Neural cell (in vitro differentiated cells): ENCODE measurements around the gene TMPRSS6. TPM values are rescaled to one million over a fixed set of nuclear protein-coding genes. Genes with fewer than 3 reads are reported as not detected.

Experiments
- H2AFZ ChIP-seq: fragments of 200-600, 300-800 bp; sonication (generic), shearing (Covaris generic); 2 replicates; pipeline ENCODE4 v1.6.0; 2014; ENCODE audit warnings: low read depth, mild to moderate bottlenecking, antibody characterized with exemption, low read length, moderate library complexity
- H3F3A ChIP-seq: fragments of 200-600 bp; shearing (Covaris generic); 2 replicates; pipeline ENCODE4 v1.6.1; 2016; ENCODE audit warnings: mild to moderate bottlenecking, moderate library complexity, mixed read lengths, antibody characterized with exemption, low read length; ENCODE audit not compliant: insufficient read depth, poor library complexity, severe bottlenecking
- H3K27ac ChIP-seq: fragments of 200-600, 300-800 bp; sonication (generic), shearing (Covaris generic); 2 replicates; pipeline ENCODE4 v1.5.1; 2014; ENCODE audit warnings: mild to moderate bottlenecking, low read length, moderate library complexity
- H3K27me3 ChIP-seq: fragments of 300-800, 200-600 bp; sonication (generic), shearing (Covaris generic); 2 replicates; pipeline ENCODE4 v1.6.0; 2014; ENCODE audit warnings: mild to moderate bottlenecking, low read depth, low read length, moderate library complexity; ENCODE audit not compliant: insufficient read depth
- H3K36me3 ChIP-seq: fragments of 300-800, 200-600 bp; sonication (generic), shearing (Covaris generic); 2 replicates; pipeline ENCODE4 v1.5.1; 2014; ENCODE audit warnings: mild to moderate bottlenecking, antibody characterized with exemption, low read length, moderate library complexity; ENCODE audit not compliant: insufficient read depth
- H3K4me2 ChIP-seq: fragments of 300-800, 200-600 bp; sonication (generic), shearing (Covaris generic); 2 replicates; pipeline ENCODE4 v1.6.0; 2014; ENCODE audit warnings: mild to moderate bottlenecking, low read length
- H3K4me3 ChIP-seq: fragments of 300-800, 200-600 bp; sonication (generic), shearing (Covaris generic); 2 replicates; pipeline ENCODE4 v1.5.1; 2014; ENCODE audit warnings: mild to moderate bottlenecking, low read length, moderate library complexity
- H3K79me2 ChIP-seq: fragments of 200-600 bp; shearing (Covaris generic); replicated peaks from 2 replicates; pipeline ENCODE4 v1.6.0; 2014; ENCODE audit warnings: mild to moderate bottlenecking, low read length, moderate library complexity; ENCODE audit not compliant: insufficient read depth
- H3K9ac ChIP-seq: fragments of 300-800, 200-600 bp; sonication (generic), shearing (Covaris generic); 2 replicates; pipeline ENCODE4 v1.6.1; 2016; ENCODE audit warnings: mild to moderate bottlenecking, low read length, mixed read lengths
- H3K9me2 ChIP-seq: fragments of 200-600 bp; shearing (Covaris generic); 2 replicates; pipeline ENCODE4 v1.6.1; 2016; ENCODE audit warnings: mild to moderate bottlenecking, low read length, mixed read lengths; ENCODE audit not compliant: insufficient read depth
- H3K9me3 ChIP-seq: fragments of 200-600, 300-800 bp; sonication (generic), shearing (Covaris generic); 2 replicates; pipeline ENCODE4 v1.6.1; 2016; ENCODE audit warnings: mild to moderate bottlenecking, mixed run types, low read length, moderate library complexity, mixed read lengths
- H4K20me1 ChIP-seq: fragments of 200-600 bp; shearing (Covaris generic); 2 replicates; pipeline ENCODE4 v1.6.1; 2016; ENCODE audit warnings: mild to moderate bottlenecking, mixed run types; ENCODE audit not compliant: insufficient read depth
- CTCF ChIP-seq: fragments of 450-650 bp; IDR thresholded peaks from 2 replicates; pipeline ENCODE4 v1.5.1; 2014; ENCODE audit warnings: antibody characterized with exemption, mild to moderate bottlenecking, moderate library complexity; ENCODE audit not compliant: poor library complexity, severe bottlenecking
- EP300 ChIP-seq: fragments of 450-650 bp; conservative IDR thresholded peaks from 2 replicates; pipeline ENCODE4 v1.6.1; 2014; ENCODE audit warnings: antibody characterized with exemption, mild to moderate bottlenecking, moderate library complexity; ENCODE audit not compliant: poor library complexity, severe bottlenecking
- EZH2 ChIP-seq: fragments of 200-600, 300-800 bp; shearing (Covaris generic), sonication (generic); IDR thresholded peaks from 2 replicates; pipeline ENCODE4 v1.6.1; 2014; ENCODE audit warnings: antibody characterized with exemption, low read length, borderline replicate concordance, mild to moderate bottlenecking; ENCODE audit not compliant: insufficient read depth, poor library complexity, severe bottlenecking
- MXI1 ChIP-seq: fragments of 450-650 bp; conservative IDR thresholded peaks from 2 replicates; pipeline ENCODE4 v1.6.1; 2014; ENCODE audit warnings: antibody characterized with exemption, mild to moderate bottlenecking; ENCODE audit not compliant: poor library complexity, severe bottlenecking
- POLR2AphosphoS5 ChIP-seq: IDR thresholded peaks from 2 replicates; pipeline ENCODE4 v1.6.1; 2012
- RAD21 ChIP-seq: fragments of 450-650 bp; conservative IDR thresholded peaks from 2 replicates; pipeline ENCODE4 v1.6.1; 2014; ENCODE audit warnings: antibody characterized with exemption, mild to moderate bottlenecking, moderate library complexity
- REST ChIP-seq: IDR thresholded peaks from 2 replicates; pipeline ENCODE4 v1.6.1; 2012; ENCODE audit warnings: borderline replicate concordance
- SMC3 ChIP-seq: fragments of 450-650 bp; conservative IDR thresholded peaks from 2 replicates; pipeline ENCODE4 v1.6.1; 2014; ENCODE audit warnings: antibody characterized with exemption, mild to moderate bottlenecking, moderate library complexity; ENCODE audit not compliant: poor library complexity
- TAF1 ChIP-seq: IDR thresholded peaks from 2 replicates; pipeline ENCODE4 v1.6.1; 2012; ENCODE audit warnings: low read depth
- polyA plus RNA-seq: library from polyadenylated mRNA; depleted of rRNA; stranded (reverse); fragments of >200 nt; gene quantifications from 2 replicates; pipeline ENCODE4 v1.2.3, GENCODE V29; 2014

Gene TMPRSS6
- polyA plus RNA-seq, 1 donor from 2014 or later, result not detected

- H3F3A ChIP-seq, result no peaks in the 10 kb centered on the region
- H4K20me1 ChIP-seq, result no peaks in the 10 kb centered on the region
- no peak for TF ChIP-seq EP300
- TF ChIP-seq TAF1, result no peak
- no peak for TF ChIP-seq CTCF
- TF ChIP-seq POLR2AphosphoS5, result no peak
- TF ChIP-seq SMC3, result no peak
- TF ChIP-seq MXI1, result no peak
- TF ChIP-seq EZH2, result no peak
- no peak for TF ChIP-seq REST
- TF ChIP-seq RAD21, result no peak
- H3K4me3 ChIP-seq, result no peak overlapping the region
- H3K27me3 ChIP-seq, result no peaks in the 10 kb centered on the region
- H3K4me2 ChIP-seq, result no peak overlapping the region
- no peak overlapping the region for H2AFZ ChIP-seq
- no peaks in the 10 kb centered on the region for H3K9me2 ChIP-seq
- no peaks in the 10 kb centered on the region for H3K79me2 ChIP-seq
- H3K36me3 ChIP-seq, result no peaks in the 10 kb centered on the region
- H3K9ac ChIP-seq, result no peak overlapping the region
- H3K9me3 ChIP-seq, result no peaks in the 10 kb centered on the region
- H3K27ac ChIP-seq, result no peak overlapping the region
Observed at GRCh38 chr22:37126882-37127281, 17.4 kb upstream of the TMPRSS6 start.

GRCh38 chr22:37126383-37126782, 16.9 kb upstream of the TMPRSS6 start:
- Histone ChIP-seq H4K20me1 (no peaks in the 10 kb centered on the region), H3K9ac (no peak overlapping the region), H3K4me2 (no peak overlapping the region), H3K9me2 (no peaks in the 10 kb centered on the region), H3K9me3 (no peaks in the 10 kb centered on the region), H2AFZ (no peak overlapping the region), H3K79me2 (no peaks in the 10 kb centered on the region), H3K27me3 (no peaks in the 10 kb centered on the region), H3K4me3 (no peak overlapping the region), H3F3A (no peaks in the 10 kb centered on the region), H3K36me3 (no peaks in the 10 kb centered on the region), H3K27ac (no peak overlapping the region)
- TF ChIP-seq TAF1 (no peak), EP300 (no peak), SMC3 (no peak), REST (no peak), POLR2AphosphoS5 (no peak), EZH2 (no peak), CTCF (no peak), RAD21 (no peak), MXI1 (no peak)
